SU-DHL-6 (cell line): Measurements from ENCODE around the gene CDH13.

Experiments
- EZH2phosphoT487 ChIP-seq: fragments of 200-600 bp; sonication (generic), shearing (Covaris generic); conservative IDR thresholded peaks from 2 replicates; pipeline ENCODE4 v1.6.1; 2018; ENCODE audit warnings: mild to moderate bottlenecking, antibody characterized with exemption, low read length, moderate library complexity, mixed read lengths
- TF ChIP-seq, protein P1 (sequence below): fragments of 200-600 bp; sonication (generic); IDR thresholded peaks from one replicate; pipeline ENCODE4 v1.5.1; 2017; ENCODE audit warnings: antibody characterized with exemption, mild to moderate bottlenecking, low read length, moderate library complexity; ENCODE audit not compliant: insufficient read depth, poor library complexity, severe bottlenecking

DNA sequence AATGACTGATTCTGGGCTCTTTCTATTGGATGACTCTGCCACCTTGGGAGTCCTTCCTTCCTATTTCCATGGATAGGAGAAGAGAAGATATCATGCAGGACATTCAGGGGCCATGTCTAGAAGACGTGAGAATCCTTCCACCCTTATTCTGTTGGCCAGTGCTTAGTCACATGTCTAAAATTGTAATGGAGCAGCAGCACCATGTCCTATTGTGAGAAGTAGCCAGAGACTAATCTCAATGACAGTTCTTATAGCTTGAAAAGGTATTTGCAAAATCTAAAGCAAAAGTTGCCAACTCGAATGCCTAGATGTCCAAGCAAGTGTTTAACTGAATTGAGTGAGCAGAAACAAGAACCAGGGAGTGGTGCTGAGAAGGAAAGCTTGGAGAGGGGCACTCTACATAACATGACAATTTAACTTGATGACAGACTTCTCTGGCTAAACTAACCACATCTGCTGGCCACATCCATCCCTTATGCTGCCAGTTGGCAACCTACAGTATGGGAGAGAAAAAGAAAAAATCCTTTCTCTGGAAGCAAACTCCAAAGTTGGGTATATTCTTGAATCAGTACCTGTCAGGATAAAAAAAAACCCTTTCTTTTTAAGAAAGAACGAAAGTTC is 225.7 kb downstream of the CDH13 start:
- TF ChIP-seq, protein P1, sequence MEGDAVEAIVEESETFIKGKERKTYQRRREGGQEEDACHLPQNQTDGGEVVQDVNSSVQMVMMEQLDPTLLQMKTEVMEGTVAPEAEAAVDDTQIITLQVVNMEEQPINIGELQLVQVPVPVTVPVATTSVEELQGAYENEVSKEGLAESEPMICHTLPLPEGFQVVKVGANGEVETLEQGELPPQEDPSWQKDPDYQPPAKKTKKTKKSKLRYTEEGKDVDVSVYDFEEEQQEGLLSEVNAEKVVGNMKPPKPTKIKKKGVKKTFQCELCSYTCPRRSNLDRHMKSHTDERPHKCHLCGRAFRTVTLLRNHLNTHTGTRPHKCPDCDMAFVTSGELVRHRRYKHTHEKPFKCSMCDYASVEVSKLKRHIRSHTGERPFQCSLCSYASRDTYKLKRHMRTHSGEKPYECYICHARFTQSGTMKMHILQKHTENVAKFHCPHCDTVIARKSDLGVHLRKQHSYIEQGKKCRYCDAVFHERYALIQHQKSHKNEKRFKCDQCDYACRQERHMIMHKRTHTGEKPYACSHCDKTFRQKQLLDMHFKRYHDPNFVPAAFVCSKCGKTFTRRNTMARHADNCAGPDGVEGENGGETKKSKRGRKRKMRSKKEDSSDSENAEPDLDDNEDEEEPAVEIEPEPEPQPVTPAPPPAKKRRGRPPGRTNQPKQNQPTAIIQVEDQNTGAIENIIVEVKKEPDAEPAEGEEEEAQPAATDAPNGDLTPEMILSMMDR: no peak
- no peak for TF ChIP-seq EZH2phosphoT487
